GM20000 (cell line): ENCODE results near the gene TBPL2.
"Not testable (repeated sequence)": the region's sequence is repeated elsewhere in the genome, so short reads cannot be mapped to it uniquely, and the experiment has no call there.

Experiments used
- DNase-seq: peaks from one replicate; pipeline ENCODE4 v3.0.0; 2012; ENCODE audit warnings: low spot score
- TF ChIP-seq, protein P1 (sequence below): IDR thresholded peaks from 2 replicates; pipeline ENCODE4 v1.5.1; 2012; ENCODE audit warnings: mild to moderate bottlenecking, control low read depth; ENCODE audit errors: extremely low read depth, missing control alignments

Gene TBPL2

DNA sequence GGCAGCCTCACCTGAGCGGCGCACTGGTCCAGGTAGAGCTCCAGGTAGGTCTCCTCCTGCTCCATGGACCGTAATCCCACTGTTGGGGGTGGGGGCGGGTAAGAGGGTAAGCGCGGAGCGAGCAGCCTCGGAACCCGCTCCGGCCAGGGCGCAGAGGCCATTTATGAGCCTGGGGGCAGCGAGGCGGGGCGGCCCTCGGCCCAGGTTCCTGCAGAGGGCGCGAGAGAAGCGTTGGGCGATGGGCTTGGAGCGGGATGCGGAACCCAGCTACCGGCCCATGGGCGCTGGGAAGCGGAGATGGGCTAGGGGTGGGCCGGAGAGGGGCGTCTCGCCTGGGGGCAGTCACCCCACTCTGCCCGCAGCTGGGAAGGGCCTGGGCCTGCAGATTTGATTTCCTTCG, at the start of gene TBPL2:
Gene TBPL2, minus strand, starts transcription at position 232 of the 400 bp plus-strand sequence. Its CDS starts 167 bp downstream, at position 65.
- TF ChIP-seq, protein P1, sequence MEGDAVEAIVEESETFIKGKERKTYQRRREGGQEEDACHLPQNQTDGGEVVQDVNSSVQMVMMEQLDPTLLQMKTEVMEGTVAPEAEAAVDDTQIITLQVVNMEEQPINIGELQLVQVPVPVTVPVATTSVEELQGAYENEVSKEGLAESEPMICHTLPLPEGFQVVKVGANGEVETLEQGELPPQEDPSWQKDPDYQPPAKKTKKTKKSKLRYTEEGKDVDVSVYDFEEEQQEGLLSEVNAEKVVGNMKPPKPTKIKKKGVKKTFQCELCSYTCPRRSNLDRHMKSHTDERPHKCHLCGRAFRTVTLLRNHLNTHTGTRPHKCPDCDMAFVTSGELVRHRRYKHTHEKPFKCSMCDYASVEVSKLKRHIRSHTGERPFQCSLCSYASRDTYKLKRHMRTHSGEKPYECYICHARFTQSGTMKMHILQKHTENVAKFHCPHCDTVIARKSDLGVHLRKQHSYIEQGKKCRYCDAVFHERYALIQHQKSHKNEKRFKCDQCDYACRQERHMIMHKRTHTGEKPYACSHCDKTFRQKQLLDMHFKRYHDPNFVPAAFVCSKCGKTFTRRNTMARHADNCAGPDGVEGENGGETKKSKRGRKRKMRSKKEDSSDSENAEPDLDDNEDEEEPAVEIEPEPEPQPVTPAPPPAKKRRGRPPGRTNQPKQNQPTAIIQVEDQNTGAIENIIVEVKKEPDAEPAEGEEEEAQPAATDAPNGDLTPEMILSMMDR: peak; percentile 23
- DNase-seq: no peak

DNA sequence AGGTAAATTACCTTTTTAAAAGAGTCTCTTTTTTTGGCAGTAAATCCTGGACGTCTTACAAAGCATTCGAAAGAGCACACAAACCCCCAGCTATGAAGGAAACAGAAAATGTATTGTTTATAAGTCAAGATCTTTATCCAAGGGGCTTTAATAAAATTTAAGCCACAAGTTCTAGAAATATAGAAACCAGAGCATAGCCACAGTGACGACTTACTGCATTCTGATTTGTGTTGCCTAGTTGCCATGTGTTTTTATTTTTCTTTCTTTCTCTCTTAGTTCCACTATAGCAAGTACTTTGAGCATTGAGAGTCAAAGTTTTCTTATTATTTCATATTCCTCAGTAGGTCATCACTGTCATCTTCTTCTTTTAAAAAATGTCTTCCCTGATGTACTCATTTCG, 47.8 kb upstream of the TBPL2 start:
- TF ChIP-seq, protein P1: no peak
- no peak for DNase-seq

DNA sequence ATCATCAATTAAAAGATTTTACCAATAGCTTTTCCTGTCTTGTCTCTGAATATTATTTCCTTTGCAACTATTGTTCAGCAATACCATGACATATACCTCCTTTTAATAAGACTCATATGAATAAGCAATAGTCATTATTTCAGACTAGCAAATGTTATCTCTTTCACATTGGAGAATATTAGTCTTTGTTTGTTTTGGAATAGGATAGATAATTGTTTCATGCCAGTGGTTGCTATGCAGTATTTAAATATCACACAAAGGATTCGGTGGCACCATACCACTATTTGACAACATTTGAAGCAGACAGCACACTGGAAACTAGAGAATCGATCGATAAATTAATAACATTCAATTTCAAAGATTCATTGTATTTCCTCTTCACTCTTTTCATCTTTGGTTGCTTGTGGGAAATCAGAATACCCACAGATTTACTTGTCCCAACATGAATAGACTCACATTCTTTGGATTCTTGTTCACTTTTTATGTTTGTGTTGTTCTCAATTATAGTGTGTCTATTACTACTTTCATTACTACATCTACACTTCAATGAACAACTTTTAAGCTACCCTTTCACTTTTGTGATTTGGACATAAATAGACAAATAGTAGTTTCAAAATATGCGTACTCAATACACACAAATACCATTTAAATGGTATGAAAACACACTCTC, 42.7 kb upstream of the TBPL2 start:
- DNase-seq: no peak
- TF ChIP-seq, protein P1: no peak

DNA sequence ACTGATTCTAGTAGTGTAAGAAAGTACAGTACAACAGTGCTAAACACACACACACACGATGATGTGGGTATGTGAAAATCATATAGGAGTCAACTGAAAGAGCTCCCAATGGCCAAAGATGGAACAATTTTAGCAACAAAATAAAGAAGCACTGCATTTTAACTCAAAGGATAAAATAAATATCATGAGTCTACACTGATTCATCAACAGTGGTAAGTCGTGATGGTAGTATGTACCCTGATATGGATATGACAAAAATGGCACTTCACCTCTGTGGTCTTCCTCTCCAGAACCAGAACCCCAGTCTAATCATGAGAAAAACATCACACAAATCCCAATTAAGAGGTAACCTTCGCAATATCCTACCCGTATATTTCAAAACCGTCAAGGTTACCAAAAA, 41.4 kb upstream of the TBPL2 start:
- TF ChIP-seq, protein P1: no peak
- DNase-seq: no peak

DNA sequence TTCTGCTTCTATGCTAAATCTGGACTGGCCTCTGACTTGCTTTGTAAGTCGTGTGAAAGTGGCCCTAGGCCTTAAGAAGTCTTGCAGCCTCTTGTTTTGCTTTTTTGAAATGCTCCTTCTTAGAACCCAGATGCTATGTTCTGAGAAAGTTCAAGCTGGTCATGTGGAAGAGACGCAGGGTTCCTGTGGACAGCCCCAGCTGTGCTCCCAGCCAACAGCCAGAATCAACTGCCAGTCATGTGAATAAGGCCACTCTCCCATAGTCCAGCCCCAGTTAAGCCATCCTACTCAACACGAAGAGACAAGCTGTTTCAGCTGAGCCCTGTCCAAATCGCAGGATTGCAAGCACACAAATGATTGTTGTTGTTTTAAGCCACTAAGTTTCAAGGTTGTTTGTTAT, 37.3 kb upstream of the TBPL2 start:
- TF ChIP-seq, protein P1: no peak
- no peak for DNase-seq

DNA sequence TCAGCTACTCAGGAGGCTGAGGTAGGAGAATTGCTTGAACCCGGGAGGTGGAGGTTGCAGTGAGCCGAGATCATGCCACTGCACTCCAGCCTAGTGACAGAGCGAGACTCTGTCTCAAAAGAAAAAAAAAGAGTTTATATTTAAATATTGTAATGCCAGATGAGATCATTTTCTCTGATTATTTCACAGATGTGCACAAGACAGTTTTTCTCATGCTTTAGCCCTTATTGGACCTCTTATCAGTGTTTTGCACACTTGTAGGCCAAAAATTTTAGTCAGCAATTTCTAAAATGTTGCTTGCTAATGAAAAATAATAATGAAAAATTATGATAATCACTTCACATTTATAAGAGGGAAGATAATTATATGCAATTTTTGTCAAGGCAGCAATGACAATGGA, 36.0 kb upstream of the TBPL2 start:
- DNase-seq: not testable (repeated sequence)

DNA sequence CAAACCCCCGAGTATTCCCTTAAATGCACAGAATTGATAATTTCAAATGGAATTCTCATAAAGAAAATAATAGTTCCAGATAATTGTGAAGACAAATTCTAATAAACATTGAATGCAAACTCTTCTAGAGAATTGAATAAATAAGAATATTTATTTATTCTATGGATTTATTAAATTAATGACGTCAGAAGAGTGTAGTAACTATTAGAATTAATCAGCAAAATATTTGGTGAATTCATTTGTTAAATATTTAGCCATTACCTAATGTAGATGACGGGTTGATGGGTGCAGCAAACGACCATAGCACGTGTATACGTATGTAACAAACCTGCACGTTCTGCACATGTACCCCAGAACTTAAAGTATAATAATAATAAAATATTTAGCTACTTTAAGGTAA, 33.4 kb upstream of the TBPL2 start:
- DNase-seq: no peak
- TF ChIP-seq, protein P1: no peak

DNA sequence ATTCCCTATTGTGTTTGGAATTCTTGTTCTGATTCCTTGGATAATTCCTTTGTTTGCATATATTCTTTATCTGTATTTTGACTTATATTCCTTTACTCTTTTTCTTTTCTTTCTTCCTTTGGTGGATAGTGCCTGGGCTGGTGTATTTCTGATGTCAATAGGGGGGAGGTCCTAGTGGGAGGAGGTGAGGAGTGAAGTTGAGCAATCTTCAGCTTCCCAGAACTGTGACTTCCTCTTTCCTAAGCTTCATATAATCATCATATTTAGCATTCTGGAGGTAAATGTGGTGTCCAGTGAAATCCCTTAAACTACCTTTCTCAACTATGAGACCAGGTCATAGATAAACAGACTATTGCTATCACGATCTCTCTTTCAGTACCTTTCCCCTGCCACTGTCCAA, 29.6 kb upstream of the TBPL2 start:
- DNase-seq: no peak
- TF ChIP-seq, protein P1: no peak
